GM18873 (cell line): ENCODE measurements around the gene APP.

Experiments used
- ATAC-seq: cut with Tn5 transposase; IDR thresholded peaks from one replicate; pipeline ENCODE4 v1.9.1; 2021; ENCODE audit warnings: mild to moderate bottlenecking, moderate library complexity, moderate number of reproducible peaks; ENCODE audit not compliant: unreplicated experiment, low FRiP score

The APP gene

DNA sequence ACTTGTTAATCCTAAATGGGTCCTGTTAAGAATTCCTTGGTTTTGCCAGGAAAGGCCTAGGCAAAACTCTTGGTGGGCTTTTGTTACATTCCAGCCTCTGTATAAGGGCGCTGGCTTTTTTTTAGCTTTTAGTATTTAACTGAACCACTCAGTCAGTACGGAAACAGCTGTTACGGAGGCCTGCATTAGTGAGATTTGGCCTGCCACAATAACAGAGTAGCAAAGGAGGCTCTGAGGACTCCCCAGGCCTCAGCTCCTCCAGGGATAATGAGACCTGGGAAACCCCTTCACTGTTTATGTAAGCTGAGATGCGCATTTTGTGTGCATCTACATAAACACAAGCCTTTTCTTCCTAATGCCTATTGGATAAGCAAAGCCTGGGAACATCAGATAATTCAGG, 210.2 kb downstream of the APP start:
- no peak for ATAC-seq

DNA sequence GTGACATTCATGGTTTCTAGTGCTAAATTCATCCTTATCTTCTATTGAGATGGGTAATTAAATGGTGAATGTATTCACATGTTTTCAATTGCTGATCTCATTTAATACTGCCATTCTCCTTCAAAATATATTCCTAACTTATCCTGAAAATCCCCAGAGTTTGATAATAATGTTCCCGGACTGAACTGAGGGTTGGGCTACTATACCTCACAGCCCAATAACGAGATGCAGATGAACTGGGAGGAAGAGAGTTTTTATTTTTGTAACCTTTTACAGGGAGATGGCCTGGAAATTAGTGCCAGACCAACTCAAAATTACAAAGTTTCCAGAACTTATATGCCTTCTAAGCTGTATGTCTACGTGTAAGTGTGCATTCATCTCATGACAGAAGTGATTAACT, 210.8 kb downstream of the APP start:
- ATAC-seq = no peak

DNA sequence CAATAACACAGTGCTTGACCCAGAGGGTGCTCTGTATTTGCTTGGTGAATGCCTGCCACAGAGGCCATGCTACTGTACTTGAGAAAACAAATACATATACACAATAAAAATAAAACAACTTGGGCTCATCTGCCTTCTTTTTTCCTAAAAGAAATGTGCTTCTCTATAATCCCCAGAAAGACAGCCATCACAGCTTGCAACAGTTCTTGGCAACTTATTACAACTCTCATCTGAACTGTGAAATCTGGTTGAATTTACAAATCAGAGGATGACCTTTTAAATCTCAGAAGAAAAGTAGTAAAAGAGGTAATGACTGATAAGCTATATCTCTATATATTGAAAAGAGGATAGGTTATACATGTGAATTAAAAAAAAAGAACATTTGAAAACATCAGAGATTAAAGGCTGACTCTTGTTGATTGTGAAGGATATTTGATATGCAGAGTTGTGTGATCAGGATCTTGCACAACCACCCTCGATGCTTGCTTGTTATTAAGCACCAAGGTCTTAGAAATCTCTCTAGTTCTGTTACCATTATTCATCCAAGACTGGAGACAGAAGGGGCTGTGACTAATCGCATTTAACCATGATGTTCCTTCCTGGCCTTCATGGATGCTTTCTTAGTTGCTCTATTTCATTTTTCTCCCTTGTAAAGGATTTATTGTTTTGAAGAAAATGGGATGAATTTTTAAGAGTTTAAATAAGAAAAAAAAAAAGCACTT, 213.4 kb downstream of the APP start:
- no peak for ATAC-seq

DNA sequence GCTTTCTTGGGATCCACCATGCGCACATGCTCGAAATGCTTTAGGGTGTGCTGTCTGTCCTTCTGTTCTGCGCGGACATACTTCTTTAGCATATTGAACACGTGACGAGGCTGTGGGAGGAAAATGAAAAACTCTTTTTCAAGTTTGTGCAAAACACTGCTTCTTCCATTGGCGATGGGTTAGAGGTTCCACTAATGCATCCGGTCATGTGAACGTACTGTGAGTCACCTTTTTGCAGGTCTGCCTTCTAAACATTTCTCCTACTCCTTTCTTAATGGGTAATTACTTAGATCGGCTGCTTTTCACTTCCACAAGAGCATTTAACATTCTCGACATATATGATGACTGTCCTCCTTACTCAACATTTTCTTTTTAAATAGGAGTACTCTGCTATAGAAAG, 214.9 kb downstream of the APP start:
- no peak for ATAC-seq

DNA sequence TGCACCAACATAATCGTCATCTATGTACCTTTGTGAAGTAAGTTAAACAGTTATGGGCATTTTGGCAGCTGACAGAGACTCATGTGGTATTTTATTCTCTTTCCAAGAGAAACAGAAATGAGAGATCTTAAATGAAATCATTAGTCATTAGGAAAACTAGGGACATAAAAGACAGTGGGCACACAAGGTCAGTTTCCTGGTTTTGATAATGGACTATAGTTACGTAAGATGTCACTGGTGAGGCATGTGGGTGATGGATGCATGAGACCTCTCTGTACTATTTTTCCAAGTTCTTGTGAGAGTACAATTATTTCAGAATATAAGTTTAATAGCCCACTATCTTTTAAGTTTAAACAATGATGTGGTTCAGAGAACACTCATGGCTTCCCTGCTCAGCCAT, 216.9 kb downstream of the APP start:
- ATAC-seq = no peak

DNA sequence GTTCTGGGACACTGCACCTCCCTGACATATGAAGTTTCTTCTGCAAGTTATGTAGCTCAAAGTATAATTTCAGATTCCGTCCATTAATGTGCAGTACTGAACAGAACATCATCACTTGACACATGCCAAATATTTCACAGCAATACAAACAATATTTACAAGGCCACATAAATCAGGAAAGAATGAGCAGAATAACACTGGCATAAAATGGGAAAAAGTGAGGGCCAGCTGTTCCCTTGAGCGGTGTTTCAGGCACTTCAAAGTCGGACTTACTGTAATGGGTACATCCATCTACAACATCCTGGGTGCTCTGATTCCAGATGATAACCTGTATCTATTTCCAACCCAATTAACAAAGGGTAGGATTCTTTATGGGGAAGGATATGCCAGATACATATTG, 217.4 kb downstream of the APP start:
- no peak for ATAC-seq

DNA sequence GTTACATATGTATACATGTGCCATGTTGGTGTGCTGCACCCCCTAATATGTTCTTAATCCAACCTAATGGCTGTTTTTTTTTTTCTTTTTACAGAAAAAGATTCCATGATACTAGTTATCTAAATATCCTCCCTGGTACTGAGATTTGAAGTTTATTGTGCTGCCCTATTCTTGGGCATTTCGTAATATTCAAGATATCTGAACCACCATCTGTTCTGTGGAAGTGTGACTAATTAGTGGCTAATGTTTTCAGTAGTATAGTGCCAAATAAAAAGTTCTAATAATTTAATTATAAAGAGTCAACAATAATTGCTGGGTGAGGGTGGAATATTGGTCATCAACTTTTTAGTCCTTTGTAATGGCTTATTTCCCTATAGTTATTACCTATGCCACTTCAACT, 218.3 kb downstream of the APP start:
- ATAC-seq = no peak

DNA sequence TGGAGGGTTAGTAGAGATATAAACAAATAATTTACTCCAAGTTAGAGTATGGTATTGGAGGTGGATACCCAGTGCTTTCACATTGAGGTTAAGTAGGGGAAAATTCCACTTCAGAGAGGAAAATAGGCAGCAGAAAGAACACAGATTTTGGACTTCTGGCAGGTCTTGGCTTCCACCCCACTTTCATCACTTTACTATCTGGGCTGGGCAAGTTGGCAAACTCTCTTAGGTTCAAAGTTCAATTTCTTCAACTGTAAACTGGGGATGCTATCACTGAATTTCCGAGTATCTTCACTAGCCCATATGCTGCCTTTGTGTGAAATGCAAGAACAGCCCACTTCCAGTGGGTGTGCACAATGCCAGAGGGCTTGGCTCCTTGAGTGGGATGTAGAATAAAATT, 220.9 kb downstream of the APP start:
- no peak for ATAC-seq

DNA sequence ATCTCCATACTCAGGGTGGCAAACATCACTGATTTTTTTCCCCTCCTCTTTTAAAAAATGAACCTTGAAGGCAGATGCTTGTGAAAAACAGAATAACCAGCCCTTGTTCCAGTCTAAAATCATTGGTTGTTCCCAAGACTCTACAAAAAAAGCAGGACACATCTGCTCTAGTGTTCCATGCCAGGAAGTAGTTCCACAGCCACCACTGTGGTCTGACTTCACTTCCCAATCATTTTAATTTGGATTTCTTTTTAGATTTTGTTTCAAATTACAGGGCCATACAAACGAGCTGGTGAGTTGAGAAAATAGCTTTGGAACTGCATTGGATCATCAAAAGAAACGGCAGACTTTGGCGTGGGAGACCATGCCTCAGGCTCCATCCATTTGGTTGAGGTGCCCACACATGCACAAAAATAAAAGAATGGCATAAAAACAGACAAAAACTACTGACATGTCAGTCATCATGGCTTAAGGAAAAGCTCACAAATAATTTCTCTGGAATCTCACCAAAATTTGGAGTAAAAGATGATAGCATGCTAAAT, 225.8 kb downstream of the APP start:
- no peak for ATAC-seq

DNA sequence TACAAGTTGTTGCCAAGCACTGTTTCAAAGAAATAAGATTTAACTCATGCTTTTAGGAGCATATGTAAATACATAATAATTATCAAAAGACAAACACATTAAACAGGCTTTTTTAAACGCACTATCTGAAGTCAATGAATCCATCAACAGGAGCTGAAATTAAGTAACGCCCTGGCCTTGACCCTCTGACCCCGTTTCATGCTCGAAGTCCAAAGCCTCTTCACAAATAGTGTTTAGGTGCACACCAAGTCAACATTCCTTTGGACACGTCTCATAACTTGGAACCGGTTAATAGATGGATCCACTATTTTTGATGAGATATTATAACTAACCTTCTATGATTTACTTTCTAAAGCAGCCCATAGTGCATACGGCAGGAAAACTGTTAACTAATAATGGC, 226.5 kb downstream of the APP start:
- no peak for ATAC-seq

DNA sequence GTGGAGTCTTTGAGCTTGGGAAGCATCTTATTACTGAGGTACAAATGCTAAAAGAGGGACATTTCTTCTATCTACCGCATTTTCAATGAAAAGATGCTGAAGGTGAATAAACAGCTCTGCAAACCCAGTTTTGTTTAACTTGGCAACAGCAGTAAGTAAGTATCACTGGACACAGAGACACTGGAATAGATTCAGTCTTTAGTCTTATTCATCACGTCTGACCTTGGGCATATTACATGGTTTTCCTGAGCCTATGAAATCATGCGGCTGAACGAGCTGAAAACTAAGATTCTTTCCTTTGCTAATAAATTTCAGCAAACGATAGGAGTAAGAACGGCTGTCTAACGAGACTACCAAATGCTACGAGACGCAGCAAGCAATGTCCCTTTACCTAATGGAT, 228.4 kb downstream of the APP start:
- ATAC-seq = no peak

DNA sequence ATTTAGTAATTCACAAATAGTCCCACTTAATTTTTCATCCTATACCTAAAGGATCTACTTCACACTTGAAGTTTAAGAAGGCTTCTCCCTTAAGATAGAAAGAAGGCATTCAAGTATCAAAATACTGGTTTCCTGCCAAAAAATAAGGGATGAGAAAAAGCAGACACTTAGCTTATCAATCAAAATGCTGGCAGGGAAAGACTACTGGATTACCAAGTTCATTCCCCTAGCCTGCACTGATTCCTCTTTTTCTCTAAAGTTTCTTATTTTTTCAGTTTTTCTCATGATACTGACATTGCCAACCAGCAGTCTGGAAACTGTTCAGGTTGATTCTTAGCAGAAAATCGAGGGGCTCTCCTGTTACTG, 231.2 kb downstream of the APP start:
- ATAC-seq = no peak

DNA sequence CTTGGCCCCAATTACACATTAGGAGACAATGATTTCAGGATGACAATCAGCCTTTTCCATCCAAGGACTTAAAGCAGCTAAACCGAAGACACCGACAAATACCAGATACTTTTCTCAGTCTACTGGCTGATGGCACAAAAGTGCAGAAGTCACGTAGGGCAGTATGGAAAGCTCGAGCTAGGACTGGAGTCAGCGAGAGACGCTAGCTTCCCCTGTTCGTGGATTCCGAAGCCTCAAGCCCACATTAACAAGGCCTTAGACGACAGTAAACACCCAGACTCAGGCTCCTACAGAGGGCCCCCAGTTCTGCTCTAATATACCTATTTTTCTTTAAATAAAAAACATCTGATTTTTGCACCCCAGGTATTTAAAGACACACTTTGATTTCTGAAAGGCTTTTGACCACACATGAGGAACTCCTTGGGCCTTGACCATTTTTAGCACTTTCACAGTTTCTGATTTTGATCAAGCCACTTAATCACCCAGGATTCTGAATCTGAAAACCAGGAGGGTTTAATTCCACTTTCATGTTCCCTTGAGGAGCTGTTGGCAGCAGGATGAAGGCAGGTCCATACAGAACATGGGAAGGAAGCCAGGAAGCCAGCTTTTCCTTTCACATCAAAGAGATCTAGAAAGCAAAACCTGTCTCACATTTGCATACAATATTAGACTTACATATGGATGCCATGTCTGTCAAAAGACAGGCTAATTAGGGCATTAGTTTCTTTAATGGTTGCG, 231.7 kb downstream of the APP start:
- ATAC-seq = no peak

DNA sequence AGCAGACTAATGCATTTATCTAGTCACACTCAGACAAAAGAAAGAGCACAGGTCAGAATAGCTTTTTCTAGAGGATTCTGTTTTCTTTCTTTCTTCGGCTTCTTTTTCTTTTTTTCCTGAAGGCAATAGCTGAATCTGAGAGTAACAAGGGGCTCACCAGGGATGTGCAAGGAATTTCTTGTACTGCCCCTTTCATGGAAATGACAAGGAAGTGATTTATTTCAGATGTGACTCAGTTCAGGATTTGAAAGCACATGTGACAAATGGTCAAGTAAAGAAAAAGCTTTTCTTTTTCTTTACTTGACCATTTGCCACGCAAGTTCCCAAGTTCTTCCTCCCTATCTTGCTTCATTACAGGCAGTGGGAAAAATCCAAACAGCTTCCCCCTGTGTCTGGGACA, 233.8 kb downstream of the APP start:
- ATAC-seq = no peak

DNA sequence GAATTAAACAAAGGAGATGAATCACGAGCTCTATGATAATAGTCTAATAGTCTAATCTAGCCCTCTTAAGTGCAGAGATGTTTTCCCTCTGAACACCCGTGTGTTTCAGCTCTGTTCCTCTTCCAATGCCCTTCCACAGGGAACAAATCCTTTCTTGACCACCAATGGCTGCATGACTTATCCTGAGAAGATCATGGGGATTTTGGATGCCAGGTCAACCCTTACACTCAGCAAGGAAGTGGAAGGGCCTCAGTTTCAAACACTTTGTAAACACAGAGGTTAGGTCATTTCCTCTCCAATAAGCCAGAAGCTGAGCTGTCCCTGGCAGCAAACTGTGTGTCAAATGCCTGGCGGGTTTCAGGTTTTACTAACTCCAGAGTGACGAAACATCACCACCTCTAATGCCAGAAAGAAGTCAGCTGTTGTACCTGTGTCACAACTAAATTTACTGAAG, 235.8 kb downstream of the APP start:
- no peak for ATAC-seq

DNA sequence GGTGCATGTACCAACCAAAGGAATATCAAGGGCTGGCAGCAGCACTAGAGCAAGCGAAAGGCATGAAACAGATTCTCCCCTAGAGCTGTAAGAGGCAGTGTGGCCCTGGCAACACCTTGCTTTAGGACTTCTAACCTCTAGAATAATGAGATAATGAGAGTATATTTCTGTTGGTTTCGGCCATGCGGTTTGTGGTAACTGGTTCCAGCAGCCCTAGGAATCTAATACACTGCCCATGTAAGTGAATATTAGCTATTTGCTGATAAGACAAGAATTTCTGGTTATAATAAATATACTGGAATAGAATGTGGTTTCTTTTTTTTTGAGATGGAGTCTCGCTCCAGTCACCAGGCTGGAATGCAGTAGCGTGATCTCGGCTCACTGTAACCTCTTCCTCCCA, 236.4 kb downstream of the APP start:
- no peak for ATAC-seq

DNA sequence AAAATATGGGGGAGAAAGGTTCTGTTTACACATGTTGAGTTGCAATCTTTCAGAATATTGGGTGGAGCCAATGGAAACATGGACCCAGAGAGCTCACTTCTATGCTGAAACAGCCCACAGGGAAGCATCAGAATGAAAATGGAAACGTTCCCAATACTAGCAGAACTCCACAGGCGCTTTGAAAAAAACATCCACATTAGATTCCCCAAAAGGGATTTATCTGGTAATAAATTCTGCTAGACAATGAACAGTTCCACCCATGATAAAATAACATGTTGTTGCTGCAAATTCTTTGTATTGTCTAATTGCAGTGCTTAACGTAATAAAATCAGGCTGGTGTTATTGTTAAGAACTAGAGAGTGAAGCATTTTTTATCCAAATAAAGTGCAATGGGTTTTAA, 238.8 kb downstream of the APP start:
- ATAC-seq = no peak

DNA sequence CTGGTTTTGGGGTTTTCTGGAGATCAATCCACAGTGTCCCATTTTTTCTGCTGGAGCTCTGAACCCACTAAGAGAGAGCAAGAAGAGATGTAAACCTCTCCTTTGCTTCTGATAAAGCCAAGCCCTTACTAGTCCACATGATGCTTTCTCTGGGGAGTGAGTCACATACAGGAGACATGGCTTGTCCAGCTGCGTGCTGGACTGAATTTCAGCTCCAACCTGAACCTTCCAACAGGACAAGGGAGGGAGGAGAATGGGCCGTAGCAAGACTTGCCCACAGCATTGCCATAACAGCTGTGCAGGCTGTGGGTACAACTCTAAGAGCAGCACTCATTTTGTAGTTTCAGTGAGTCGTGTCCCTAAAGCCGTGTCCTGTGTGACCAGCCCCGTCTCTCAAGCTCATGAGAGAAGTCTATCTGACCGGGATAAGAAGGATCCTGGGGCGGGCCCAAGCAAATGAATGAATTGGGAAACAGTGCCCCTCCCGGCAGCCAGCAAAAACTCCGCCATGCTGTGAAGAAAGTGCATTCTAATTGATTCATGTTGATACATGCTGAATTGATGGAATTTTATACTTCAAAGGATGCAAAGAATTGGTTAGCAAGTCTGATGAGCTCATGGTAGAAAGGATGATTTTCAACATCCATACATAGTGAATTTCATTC, 240.6 kb downstream of the APP start:
- no peak for ATAC-seq

DNA sequence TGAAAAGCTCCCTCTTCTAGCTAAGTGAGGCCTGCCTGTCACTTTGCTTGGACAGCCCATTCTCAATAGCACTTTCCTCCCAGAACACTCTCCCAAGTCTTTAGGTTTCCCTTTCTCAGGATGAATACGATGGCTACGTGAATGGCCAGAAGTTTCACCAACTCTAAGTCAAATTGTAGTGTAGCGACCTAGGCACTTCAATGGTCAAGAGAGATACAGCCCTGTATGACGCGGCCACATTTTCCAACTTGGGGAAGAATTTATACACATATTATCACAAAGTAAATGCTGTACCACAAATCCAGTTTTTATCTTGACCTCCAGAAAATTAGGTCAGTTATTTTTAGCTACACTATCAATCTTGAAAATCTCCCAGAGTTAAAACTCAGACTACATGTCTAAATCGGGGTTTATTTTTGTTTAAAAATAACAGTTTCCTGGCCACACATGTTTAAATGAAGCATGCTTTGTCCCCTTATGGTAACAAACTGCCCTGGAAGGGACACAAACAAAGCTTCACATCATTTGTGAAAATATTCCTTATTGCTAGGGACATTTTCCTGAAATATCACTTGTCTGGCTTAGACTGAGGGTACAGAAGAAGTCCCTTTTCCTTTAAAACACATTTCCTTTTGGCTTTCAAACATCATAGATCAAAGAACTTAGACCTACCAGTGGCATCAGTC, 243.2 kb downstream of the APP start:
- no peak for ATAC-seq

DNA sequence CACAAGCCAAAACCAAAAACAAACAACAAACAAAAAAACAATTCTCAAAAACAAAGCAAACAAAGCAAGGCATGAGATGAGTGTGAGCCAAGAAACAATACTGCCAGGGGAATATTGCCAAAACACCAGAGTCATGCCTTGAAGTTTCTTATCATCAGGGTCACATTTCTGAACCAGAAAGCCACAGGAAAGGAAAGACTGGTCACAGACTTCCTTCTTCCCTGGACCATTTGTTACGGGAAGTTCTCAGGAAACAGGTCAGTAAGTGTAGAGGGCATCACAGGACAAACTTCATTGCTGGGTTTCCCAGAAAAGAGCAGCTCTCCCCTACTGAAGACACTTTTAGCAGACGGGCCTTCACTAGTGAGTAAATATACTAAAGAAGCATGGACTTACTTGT, 244.6 kb downstream of the APP start:
- no peak for ATAC-seq
